Trophoblast cell (in vitro differentiated cells and primary cell): Measurements from ENCODE around the gene RPL22.

Experiments used
- DNase-seq, 2 donors: peaks; one replicate each; pipeline ENCODE4 v3.0.0-alpha.2; 2016
- H2AFZ ChIP-seq: 2 replicates; pipeline ENCODE4 v1.6.1; 2013; ENCODE audit warnings: low read length, moderate library complexity, mild to moderate bottlenecking; ENCODE audit not compliant: insufficient read depth, poor library complexity
- H2AK5ac ChIP-seq: 2 replicates; pipeline ENCODE4 v1.6.1; 2013; ENCODE audit warnings: mild to moderate bottlenecking, low read length
- H2BK120ac ChIP-seq: 2 replicates; pipeline ENCODE4 v1.6.1; 2013; ENCODE audit warnings: low read length, mild to moderate bottlenecking, moderate library complexity; ENCODE audit not compliant: insufficient read depth, poor library complexity
- H2BK12ac ChIP-seq: 2 replicates; pipeline ENCODE4 v1.6.1; 2013; ENCODE audit warnings: mild to moderate bottlenecking, low read length, moderate library complexity
- H2BK5ac ChIP-seq: 2 replicates; pipeline ENCODE4 v1.6.1; 2013; ENCODE audit warnings: low read length, low read depth, moderate library complexity, mild to moderate bottlenecking; ENCODE audit not compliant: poor library complexity
- H3K14ac ChIP-seq: 2 replicates; pipeline ENCODE4 v1.6.1; 2013; ENCODE audit warnings: mild to moderate bottlenecking, low read length
- H3K18ac ChIP-seq: 2 replicates; pipeline ENCODE4 v1.6.1; 2013; ENCODE audit warnings: mild to moderate bottlenecking, low read length
- H3K23ac ChIP-seq: 2 replicates; pipeline ENCODE4 v1.6.1; 2013; ENCODE audit warnings: low read length
- H3K27ac ChIP-seq: 2 replicates; pipeline ENCODE4 v1.5.1; 2013; ENCODE audit warnings: low read depth, mild to moderate bottlenecking, inconsistent platforms, low read length, moderate library complexity
- H3K27me3 ChIP-seq: 2 replicates; pipeline ENCODE4 v1.6.1; 2013; ENCODE audit warnings: inconsistent platforms, mild to moderate bottlenecking, low read length, moderate library complexity; ENCODE audit not compliant: insufficient read depth
- H3K36me3 ChIP-seq, 2 experiments: 1 replicate in 1 of 2; 2 replicates in 1 of 2; pipeline ENCODE4 v1.6.1; 2013; ENCODE audit warnings: low read length in 2 of 2, mild to moderate bottlenecking in 2 of 2, moderate library complexity in 1 of 2; ENCODE audit not compliant: insufficient read depth in 2 of 2, control insufficient read depth in 1 of 2
- H3K4ac ChIP-seq: 2 replicates; pipeline ENCODE4 v1.6.1; 2013; ENCODE audit warnings: low read depth, mild to moderate bottlenecking, low read length, moderate library complexity
- H3K4me1 ChIP-seq, 2 experiments: 1 replicate in 1 of 2; 2 replicates in 1 of 2; pipeline ENCODE4 v1.6.1; 2013; ENCODE audit warnings: low read length in 2 of 2, mild to moderate bottlenecking in 2 of 2, moderate library complexity in 1 of 2; ENCODE audit not compliant: insufficient read depth in 2 of 2, control insufficient read depth in 1 of 2
- H3K4me2 ChIP-seq: 2 replicates; pipeline ENCODE4 v1.6.1; 2013; ENCODE audit warnings: inconsistent platforms, mild to moderate bottlenecking, low read length, moderate library complexity
- H3K4me3 ChIP-seq: 2 replicates; pipeline ENCODE4 v1.5.1; 2013; ENCODE audit warnings: mild to moderate bottlenecking, low read depth, low read length, inconsistent platforms
- H3K79me1 ChIP-seq: one replicate; pipeline ENCODE4 v1.6.1; 2013; ENCODE audit warnings: low read length
- H3K79me2 ChIP-seq: 2 replicates; pipeline ENCODE4 v1.6.1; 2013; ENCODE audit warnings: low read length, mild to moderate bottlenecking; ENCODE audit not compliant: control insufficient read depth, insufficient read depth, poor library complexity
- H3K9ac ChIP-seq: 2 replicates; pipeline ENCODE4 v1.6.1; 2013; ENCODE audit warnings: mild to moderate bottlenecking, low read length
- H3K9me3 ChIP-seq: 2 replicates; pipeline ENCODE4 v1.6.1; 2013; ENCODE audit warnings: low read depth, mild to moderate bottlenecking, control low read depth, inconsistent platforms, low read length; ENCODE audit not compliant: insufficient read depth
- H4K12ac ChIP-seq: 2 replicates; pipeline ENCODE4 v1.6.1; 2013; ENCODE audit warnings: low read depth, mild to moderate bottlenecking, low read length, moderate library complexity
- H4K8ac ChIP-seq: 2 replicates; pipeline ENCODE4 v1.6.1; 2013; ENCODE audit warnings: low read depth, mild to moderate bottlenecking, low read length, moderate library complexity
- H4K91ac ChIP-seq: one replicate; pipeline ENCODE4 v1.6.1; 2013; ENCODE audit warnings: low read depth, mild to moderate bottlenecking, low read length, moderate library complexity
- WGBS: extraction: QIAGEN DNeasy Blood & Tissue Kit; methylation state at CpG from one replicate; pipeline ENCODE4 v1.1.7; 2013; ENCODE audit warnings: missing lambda C conversion rate; ENCODE audit not compliant: insufficient read length, insufficient coverage; ENCODE audit errors: extremely low coverage; 5-methylcytosine and 5-hydroxymethylcytosine counted together

RPL22 gene

GRCh38 chr1:6179564-6180175, 19.7 kb downstream of the RPL22 start:
- no peak for DNase-seq
- Histone ChIP-seq H3K27me3 (peaks cover 46% of the 10 kb centered on the region), H3K27ac (no peak overlapping the region), H2BK12ac (no peak overlapping the region), H3K79me2 (no peaks in the 10 kb centered on the region), H3K14ac (no peak overlapping the region), H4K8ac (no peak overlapping the region), H3K23ac (no peak overlapping the region), H3K18ac (no peak overlapping the region), H3K79me1 (no peaks in the 10 kb centered on the region), H2BK120ac (no peak overlapping the region), H3K9ac (no peak overlapping the region), H4K12ac (no peak overlapping the region), H2BK5ac (no peak overlapping the region), H3K9me3 (peaks cover 22% of the 10 kb centered on the region), H3K4ac (no peak overlapping the region), H4K91ac (no peak overlapping the region), H2AFZ (no peak overlapping the region), H3K4me1 (peaks cover 0 to 2% of the 10 kb centered on the region in 2 experiments), H2AK5ac (no peak overlapping the region), H3K36me3 (peaks cover 0 to 4% of the 10 kb centered on the region in 2 experiments), H3K4me3 (no peak overlapping the region), H3K4me2 (peak overlapping the region; percentile 60)
- WGBS = no CpG with 5 or more reads among the region's 92 CpGs

GRCh38 chr1:6178751-6179563, 20.4 kb downstream of the RPL22 start:
- H3K79me1 ChIP-seq = no peaks in the 10 kb centered on the region
- no peak overlapping the region for H4K12ac ChIP-seq
- H3K27ac ChIP-seq = no peak overlapping the region
- no peak overlapping the region for H2AFZ ChIP-seq
- H4K91ac ChIP-seq = no peak overlapping the region
- no peak overlapping the region for H2AK5ac ChIP-seq
- H3K27me3 ChIP-seq = peaks cover 46% of the 10 kb centered on the region
- peaks cover 22% of the 10 kb centered on the region for H3K9me3 ChIP-seq
- H2BK5ac ChIP-seq = no peak overlapping the region
- H3K18ac ChIP-seq = no peak overlapping the region
- H3K4me3 ChIP-seq = no peak overlapping the region
- no CpG with 5 or more reads among the region's 51 CpGs for WGBS
- no peak overlapping the region for H3K23ac ChIP-seq
- H3K4me2 ChIP-seq = peak overlapping the region; percentile 60
- peaks cover 0 to 2% of the 10 kb centered on the region in 2 experiments for H3K4me1 ChIP-seq
- H3K4ac ChIP-seq = no peak overlapping the region
- H2BK12ac ChIP-seq = no peak overlapping the region
- H3K36me3 ChIP-seq = no peaks in the 10 kb centered on the region
- no peak for DNase-seq
- H3K9ac ChIP-seq = no peak overlapping the region
- H4K8ac ChIP-seq = no peak overlapping the region
- no peaks in the 10 kb centered on the region for H3K79me2 ChIP-seq
- H3K14ac ChIP-seq = no peak overlapping the region
- H2BK120ac ChIP-seq = no peak overlapping the region

GRCh38 chr1:6177681-6178380, 21.6 kb downstream of the RPL22 start:
- no peak overlapping the region for H2BK120ac ChIP-seq
- H3K4ac ChIP-seq = no peak overlapping the region
- no peak overlapping the region for H4K8ac ChIP-seq
- no peaks in the 10 kb centered on the region for H3K79me1 ChIP-seq
- H3K36me3 ChIP-seq = no peaks in the 10 kb centered on the region
- H3K27me3 ChIP-seq = peaks cover 46% of the 10 kb centered on the region
- no peak for DNase-seq
- peaks cover 0 to 2% of the 10 kb centered on the region in 2 experiments for H3K4me1 ChIP-seq
- H3K18ac ChIP-seq = no peak overlapping the region
- no peak overlapping the region for H4K12ac ChIP-seq
- no peak overlapping the region for H4K91ac ChIP-seq
- H3K27ac ChIP-seq = no peak overlapping the region
- no peak overlapping the region for H3K9ac ChIP-seq
- H3K79me2 ChIP-seq = no peaks in the 10 kb centered on the region
- WGBS = no CpG with 5 or more reads among the region's 18 CpGs
- H3K4me2 ChIP-seq = no peak overlapping the region
- no peak overlapping the region for H3K14ac ChIP-seq
- H2AFZ ChIP-seq = no peak overlapping the region
- H3K23ac ChIP-seq = no peak overlapping the region
- H2BK12ac ChIP-seq = no peak overlapping the region
- no peak overlapping the region for H3K4me3 ChIP-seq
- H2BK5ac ChIP-seq = no peak overlapping the region
- peaks cover 22% of the 10 kb centered on the region for H3K9me3 ChIP-seq
- H2AK5ac ChIP-seq = no peak overlapping the region

- Histone ChIP-seq H2BK5ac (no peak overlapping the region), H3K9me3 (peaks cover 22% of the 10 kb centered on the region), H4K8ac (no peak overlapping the region), H3K79me2 (no peaks in the 10 kb centered on the region), H3K4me2 (no peak overlapping the region), H3K27me3 (peaks cover 44% of the 10 kb centered on the region), H4K91ac (no peak overlapping the region), H2AFZ (no peak overlapping the region), H3K36me3 (no peaks in the 10 kb centered on the region), H3K27ac (no peak overlapping the region), H4K12ac (no peak overlapping the region), H3K4me3 (no peak overlapping the region), H3K23ac (no peak overlapping the region), H3K4me1 (peaks cover 0 to 2% of the 10 kb centered on the region in 2 experiments), H3K9ac (no peak overlapping the region), H3K18ac (no peak overlapping the region), H3K79me1 (no peaks in the 10 kb centered on the region), H3K14ac (no peak overlapping the region), H3K4ac (no peak overlapping the region), H2BK12ac (no peak overlapping the region), H2AK5ac (no peak overlapping the region), H2BK120ac (no peak overlapping the region)
- no peak for DNase-seq
- no CpG with 5 or more reads among the region's 5 CpGs for WGBS
Observed at GRCh38 chr1:6176779-6177178, 22.6 kb downstream of the RPL22 start.
